GOT3 (cell line): Measurements from ENCODE around the gene SKI.
"Not testable (repeated sequence)": the region's sequence is repeated elsewhere in the genome, so short reads cannot be mapped to it uniquely, and the experiment has no call there.

Source experiments
- DNase-seq: peaks from one replicate; lab custom pipeline; 2025; ENCODE audit warnings: mixed read lengths; lab: John Stamatoyannopoulos, UW

Gene SKI

DNA sequence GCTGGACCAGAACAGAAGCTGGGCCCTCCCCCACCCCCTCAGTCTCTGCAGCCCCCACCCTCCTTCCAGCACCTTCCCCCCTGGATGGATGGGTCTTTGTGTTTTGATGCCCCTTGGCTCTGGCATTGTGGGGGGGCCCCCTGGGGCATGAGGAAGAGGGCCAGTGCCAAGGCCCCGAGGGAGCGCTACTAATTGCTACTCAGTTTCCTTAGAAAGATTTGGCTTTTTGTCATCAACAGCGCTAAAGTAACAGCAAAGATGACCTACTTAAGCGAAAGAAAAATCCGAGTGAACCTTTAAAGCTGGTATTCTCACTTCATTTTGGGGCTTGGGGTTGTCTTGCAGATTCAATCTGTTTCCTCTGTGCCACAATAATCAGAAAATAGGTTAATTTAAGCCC lies 63.5 kb downstream of the SKI start:
- no peak for DNase-seq

DNA sequence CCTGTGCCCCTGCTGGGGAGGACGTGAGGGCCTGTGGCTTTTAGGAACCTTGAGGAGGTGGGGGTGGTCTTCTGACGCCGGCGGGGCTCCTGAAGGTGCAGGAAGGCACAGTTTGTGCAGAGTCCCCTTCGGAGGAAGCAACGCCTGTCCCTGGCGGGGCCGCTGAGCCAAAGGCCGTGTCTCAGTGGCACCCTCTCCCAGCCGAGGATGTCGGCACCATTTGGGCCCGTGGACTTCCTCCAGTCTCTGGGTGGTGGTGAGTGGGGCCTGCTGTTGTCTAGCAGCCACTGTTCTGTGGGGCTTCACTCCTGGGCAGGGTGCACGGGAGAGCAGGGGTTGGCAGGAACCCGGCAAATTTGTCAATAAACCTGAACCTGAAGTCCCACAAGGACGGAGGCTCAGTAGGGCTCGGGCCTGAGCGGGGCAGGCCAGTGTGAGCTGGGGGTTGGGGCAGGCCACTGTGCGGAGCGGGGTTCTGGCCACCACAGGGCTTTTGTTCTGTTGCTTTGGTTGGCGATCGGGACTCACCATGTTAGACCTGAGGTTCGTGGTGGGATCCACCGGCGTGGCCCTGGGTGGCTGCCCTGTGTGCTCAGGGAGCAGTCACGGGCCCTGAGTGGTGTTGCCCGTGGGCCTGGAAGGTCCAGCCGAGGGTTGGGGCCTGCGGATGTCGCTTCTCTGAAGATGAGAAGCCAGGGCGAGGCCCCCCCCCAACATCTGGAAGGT lies 64.8 kb downstream of the SKI start:
- DNase-seq: no peak

DNA sequence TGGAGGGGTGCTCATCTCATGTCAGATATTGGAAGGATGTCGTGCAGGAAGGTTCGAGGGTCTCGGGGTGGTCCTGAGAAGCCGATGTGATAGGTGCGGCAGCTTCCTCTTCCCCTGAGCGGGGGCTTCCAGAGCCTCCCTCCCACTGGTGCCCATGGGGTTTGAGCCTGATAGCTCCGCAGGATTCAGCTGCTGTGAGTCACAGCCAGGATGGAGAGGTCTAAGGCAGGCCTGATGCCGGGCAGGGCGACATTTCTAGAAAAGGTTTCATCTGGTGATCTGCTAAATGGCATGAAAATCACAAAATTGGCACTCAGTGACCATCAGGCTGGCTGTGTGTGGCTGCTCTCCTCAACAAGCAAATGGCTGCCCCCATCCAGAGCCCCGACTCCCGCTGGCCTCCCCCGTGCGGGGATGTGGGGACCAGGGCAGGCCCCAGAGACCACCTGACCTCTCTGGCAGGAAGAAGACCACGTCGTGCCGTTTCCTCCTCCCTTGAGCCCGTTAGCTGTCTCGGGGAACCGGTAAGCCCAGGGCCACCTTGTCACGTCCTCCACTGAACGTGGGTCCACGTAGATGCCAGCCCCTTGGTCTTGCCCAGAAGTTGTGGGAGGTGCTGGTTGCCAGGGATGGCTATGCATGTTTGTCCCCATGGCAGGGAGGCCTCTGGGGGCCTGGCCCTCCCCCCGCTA lies 66.1 kb downstream of the SKI start:
- no peak for DNase-seq

DNA sequence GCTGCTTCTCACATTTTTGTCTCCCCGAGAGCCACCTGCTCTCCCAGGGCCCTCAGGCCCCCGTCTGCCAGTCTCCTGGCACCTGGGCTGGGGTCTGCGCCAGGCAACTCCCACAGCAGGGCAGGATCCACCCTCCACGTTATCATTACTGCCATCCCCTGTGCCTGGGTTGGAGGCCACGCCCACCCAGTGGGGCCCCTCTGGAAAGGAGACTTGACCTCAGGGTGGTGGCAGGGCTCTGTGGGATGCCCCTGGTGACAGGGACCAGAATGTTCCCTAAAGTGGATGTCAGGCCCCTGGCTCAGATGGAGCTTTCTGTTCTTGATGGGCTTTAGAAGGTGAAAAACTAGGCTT lies 66.6 kb downstream of the SKI start:
- DNase-seq: no peak

DNA sequence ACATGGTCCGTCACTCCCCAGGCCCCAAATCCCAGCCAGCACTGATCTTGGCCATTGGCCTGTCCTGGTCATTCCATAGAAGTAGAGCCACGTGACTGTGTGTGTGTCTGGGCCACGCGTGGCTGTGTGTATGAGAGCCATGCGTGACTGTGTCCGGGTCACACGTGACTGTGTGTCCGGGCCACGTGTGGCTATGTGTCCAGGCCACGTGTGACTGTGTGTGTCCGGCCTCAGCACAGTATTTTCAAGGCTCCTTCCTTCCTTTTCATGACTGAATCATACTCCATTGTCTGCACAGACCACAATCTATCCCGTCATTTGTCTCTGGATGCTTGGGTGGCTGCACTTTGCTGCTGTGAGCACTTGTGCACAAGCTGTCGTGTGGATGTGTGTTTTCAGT lies 67.4 kb downstream of the SKI start:
- no peak for DNase-seq

DNA sequence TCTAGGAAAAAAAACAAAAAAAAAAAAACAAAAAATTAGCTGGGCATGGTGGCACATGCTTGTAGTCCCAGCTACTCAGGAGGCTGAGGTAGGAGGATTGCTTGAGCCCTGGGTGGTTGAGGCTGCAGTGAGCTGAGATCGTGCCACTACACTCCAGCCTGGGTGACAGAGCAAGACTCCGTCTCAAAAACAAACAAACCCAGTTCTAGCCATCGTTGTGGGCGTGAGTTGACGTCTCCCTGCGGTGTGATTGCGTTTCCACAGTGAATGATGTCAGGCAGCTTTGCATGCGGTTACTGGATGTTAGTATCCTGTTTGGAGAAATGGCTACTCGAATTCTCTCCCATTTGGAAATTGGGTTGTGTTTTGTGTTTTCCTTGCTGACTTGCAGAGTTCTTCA lies 68.1 kb downstream of the SKI start:
- not testable (repeated sequence) for DNase-seq

DNA sequence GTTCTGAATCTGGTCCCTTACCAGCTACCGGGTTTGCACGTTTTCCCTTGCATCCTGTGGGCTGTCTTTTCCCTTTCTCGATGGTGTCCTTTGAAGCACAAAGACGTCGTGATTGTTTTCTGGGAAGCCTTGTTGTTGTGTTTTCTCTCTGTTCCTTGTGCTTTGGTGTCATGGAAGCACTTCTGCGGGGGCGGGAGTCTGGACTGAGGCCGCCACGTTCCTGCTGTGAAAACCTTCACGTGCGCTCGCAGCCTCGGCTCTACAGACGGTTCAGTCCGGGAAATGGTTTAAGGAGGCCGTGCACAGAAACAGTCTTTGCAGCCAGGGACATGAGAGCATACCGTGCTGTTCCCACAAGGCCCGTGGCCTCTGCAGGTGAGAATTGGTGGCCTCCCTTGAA lies 68.5 kb downstream of the SKI start:
- no peak for DNase-seq

DNA sequence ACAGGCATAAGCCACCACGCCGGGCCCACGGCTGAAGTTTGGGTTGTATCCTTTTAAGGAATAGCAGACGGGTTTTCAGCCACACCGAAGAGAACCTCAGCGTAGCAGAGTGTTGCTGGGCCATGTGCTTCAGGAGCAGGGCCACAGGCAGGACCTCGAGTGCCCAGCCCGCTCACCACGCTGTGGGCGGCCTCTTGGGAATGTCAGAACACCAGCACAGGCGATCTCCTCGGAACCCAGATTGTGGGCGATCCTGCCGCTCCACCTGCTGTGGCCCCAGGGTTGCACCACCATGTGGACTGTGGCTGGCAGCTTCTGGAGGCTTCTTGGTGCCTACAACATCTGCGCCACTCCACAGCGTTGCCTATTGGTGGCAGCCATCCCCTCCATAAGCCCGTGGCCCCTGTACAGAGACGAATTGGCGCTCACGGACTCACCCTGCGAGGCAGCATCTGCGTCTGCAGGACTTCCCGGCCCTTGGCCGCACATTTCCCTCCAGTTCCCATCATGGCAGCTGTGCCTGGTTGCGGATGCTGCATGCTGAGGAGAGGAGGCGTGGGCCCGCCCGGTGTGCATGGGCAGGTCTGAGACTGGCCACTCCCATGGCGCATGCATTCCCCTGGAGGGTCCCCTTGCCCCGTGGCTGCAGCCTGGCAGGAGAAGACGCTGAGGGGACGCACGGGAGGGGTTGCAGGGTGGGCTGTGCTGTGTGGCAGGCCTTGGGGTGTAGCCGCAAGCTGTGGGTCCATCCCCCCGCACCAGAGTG lies 69.3 kb downstream of the SKI start:
- DNase-seq: no peak

DNA sequence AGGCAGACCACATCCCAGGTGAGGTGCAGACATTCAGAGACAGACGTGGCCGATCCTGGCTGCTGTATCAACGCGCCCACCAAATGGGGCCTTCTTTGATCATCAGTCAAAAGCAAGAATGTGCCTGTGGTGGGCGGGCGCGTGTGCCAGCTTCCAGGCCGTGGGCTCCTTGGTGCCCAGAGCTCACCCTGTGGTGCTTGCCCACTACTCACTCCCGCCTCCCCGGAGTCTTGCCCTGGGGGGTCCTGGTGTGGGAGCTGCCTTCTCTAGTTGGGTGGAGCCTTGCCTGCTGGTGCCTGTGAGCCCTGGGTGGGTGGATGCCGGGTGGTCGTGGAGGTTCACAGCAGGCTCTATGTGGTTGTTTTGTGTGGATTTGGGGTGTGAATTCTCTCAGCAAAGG lies 70.6 kb downstream of the SKI start:
- DNase-seq: no peak

DNA sequence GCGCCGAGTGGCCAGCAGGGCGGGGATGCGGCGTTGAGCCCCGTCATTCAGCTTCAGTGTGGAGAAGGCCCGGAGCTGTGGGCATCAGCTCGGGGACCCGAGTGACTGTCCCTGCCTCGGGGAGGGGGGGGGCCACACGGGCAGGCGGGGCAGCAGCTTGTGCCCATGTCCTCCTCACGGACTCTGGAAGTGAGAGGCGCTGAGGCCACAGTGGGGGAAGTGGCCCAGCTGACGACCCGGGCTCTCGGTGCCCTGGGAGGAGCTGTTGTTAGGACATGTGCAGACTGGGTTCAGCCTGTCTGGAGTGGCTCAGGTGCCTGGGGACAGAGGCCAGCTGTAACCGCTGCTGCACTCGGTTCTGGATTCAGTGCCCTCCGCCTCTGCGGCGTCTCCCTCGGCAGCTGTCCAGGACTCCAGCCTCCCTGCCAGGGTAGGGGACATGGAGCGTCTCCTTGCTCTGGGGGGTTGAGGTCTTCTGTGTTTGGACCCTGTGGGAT lies 71.1 kb downstream of the SKI start:
- DNase-seq: no peak

DNA sequence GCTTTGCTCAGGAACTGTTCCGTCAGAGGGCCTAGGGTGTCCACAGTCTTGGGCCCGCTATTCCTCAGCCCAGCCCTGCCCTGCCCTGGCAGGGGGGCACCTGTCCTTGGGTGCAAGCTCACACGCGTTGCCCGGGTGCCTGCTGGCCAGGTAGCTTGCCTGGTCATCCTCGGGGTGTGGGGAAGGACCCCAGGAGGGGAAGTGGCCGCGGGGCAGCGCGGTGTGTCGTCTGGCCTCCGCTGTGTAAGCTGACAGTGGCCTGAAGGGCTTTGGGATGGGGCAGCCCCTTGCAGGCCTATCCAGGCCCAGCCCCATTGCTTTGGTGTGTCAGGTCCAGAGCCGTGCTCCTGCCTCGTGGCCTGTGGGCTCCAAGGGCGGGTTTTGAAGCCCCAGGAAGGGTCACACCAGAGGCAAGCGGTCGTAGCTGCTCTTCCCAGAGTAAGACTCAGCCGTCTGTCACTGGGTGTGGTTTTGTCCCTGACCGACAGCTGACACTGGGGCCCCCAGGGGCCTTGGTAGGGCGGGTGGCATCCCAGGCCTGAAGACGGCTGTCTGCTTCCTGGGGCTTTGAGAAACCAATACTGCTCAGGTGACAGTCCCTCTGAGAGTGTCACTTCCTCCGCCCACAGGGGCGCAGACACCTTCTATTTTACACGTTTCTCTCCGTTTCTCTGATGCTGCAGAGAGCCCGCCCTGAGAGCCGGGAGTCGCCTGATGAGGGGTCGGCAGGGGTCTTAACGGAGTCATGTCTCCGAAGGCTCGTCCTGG lies 72.1 kb downstream of the SKI start:
- DNase-seq: no peak

DNA sequence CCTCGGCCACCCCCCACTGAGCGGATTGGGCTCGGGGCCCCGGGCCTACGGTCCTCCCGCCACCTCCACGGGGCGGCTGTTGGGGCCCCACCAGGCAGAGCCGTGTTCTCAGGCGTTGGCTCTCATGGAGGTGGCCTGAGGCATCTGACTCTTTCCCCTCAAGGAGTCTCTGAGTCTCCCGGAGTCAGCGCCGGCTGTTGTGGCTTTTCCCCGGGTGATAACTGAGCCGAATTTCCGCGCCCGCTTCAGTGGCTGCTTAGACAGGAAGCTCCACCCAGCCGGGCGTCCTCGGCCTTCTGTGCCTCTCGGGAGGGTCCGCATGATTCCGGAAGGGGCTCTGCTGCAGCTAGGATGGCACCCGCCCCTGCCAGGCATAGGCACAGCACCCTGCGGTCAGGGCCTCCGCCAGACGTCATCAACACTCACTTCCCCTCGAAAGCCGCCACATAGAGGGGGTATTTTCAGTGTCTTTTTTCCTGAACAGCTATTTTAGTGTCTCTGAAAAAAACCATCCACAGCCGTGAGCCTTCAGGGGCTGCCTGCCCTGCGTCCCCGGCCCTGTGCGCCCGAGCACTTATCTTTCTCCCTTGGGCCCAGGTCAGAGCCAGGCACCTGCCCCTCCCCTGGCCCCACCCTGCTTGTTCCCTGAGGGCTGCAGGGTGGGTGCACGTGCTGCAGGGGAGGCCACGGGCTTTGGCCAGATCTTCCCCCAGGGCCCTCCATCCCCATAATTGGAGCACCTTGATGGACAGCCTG lies 72.9 kb downstream of the SKI start:
- no peak for DNase-seq

DNA sequence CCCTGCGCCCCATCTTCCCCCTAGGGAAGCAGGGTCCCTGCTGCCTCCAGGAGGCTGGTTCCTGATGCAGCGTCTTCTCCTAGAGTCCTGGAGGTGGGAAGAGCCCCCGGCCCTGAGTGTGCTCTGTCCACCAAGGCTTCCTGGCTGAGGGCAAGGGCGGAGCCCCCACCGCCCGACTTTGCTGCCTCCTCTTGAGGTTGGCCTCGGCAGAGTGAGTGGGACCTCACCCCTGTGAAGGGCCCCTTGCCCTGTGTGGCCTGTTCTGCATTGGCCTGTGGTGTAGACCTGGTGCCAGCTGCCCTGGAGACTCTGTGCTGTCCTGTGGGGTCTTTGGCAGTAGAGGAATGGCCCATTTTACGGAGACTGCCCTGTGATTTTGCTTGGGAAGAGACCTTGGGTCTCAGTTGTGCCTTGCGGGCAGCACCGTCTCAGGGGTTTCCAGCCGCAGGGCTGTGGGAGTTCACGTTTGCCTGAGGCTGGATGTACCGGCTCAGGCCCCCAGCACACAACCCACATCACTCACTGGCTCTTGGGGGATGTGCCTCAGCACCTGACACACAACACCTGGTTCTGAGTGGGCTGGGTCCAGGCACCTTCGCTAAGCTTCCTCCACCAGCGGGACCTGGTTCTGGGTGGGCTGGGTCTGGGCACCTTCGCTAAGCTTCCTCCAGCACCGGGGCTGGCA lies 73.6 kb downstream of the SKI start:
- no peak for DNase-seq

DNA sequence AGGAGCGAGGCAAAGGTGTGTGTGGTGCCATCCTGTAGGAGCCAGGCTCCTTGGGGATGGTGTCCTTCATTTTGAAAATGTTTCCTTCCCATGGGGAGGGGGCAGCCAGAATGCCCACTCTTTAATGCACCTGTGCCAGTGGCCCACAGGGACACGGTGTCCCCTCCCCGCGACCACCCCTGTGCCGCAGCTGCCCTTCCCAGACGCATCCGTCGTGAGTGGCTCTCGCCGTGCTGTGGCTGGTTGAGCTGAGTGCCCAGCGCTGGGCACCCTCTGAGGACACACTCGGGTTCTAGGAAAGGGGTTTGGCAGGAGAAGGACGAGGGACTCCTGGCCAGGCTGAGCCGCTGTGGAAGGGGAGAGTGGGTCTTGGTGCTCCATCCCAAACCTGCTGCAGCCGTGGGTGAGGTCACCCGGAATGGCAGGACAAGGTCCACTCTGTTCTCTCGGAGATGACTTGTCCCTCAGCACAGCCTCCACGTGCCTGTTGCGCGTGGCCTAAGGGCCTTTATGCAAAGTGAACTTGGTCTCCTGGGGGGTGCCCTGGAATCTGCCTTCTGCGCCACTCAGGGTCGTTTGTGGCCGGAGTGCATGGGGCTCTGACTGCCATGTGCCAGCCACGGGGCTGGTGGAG lies 74.3 kb downstream of the SKI start:
- DNase-seq: no peak

DNA sequence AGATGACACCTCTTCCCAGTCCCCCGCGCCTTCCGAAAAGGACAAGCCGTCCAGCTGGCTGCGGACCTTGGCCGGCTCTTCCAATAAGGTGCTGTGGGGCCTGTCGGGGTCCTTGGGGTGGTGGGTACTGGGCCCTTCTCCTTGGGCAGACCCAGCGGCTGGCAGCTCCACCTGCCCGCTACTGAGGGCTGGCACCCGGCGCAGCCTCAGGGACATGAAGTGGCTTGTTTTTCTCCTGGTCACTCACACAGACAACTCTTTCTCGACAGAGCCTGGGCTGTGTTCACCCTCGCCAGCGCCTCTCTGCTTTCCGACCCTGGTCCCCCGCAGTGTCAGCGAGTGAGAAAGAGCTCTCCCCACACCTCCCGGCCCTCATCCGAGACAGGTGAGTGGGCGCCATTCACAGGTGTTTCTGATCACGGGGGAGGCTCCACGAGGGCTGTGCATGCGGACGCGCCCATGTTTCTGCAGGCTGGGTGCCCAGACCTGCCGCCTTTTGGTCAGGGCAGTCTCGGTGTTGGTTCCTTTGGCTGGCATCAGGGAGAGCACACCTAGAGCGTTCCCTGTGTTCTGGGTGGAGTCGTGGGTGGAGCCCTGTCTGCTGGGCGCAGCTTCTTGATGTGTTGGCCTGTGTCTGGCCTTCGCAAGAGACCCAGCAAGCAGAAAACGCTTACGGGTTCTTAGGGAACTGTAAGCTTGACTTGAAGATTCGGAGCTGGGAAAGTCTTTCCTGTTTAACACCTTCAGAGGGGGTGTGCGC lies 75.1 kb downstream of the SKI start:
- no peak for DNase-seq

DNA sequence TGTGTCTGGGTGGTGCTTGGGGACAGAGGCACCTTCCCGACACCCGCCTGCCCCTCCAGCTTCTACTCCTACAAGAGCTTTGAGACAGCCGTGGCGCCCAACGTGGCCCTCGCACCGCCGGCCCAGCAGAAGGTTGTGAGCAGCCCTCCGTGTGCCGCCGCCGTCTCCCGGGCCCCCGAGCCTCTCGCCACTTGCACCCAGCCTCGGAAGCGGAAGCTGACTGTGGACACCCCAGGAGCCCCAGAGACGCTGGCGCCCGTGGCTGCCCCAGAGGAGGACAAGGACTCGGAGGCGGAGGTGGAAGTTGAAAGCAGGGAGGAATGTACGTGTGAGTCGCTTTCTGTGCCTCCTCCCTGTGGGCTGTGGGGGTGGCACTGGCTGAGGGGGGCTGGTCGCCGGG lies 75.7 kb downstream of the SKI start:
- DNase-seq: no peak

DNA sequence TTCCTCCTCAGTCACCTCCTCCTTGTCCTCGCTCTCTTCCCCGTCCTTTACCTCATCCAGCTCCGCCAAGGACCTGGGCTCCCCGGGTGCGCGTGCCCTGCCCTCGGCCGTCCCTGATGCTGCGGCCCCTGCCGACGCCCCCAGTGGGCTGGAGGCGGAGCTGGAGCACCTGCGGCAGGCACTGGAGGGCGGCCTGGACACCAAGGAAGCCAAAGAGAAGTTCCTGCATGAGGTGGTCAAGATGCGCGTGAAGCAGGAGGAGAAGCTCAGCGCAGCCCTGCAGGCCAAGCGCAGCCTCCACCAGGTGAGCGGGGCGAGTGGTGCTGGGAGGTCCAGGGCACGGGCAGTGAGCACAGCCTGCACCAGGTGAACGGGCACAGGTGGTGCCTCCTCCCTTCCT lies 76.2 kb downstream of the SKI start:
- DNase-seq: no peak

DNA sequence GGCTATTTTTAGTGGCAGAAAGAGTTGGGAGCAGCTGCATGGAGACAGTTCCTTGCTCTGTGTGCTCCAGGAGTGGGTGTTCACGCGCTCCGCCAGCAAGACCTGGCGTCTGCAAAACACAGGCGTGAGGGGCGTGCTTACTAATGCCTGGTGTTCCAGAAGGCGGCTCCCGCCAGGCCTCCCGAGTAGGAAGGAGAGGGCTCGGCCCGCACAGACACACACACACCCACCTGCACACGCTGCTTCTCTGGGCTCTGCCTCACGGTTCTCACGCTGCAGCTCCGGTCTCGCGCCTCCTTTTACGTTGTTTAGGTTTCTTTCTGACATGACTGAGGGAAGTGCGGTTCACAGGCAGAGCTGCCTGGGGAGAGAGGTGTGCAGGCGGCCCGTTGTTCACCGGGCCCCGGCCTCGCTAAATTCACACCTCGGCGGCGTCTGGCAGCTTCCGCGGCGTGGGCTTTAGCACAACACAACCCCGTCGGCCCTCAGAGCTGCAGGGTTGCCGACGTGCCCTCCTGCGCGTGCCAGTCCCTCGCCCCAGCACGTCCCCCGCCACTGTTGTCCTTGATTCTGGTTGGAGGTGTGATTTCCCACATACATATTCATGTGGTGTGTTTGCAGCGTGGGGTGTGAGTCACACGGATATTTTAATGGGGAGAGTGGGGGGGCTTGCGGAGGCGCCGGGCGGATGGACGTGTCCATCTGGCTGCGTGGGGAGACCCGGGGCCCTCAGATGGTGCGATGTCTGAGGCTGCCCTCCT lies 77.0 kb downstream of the SKI start:
- no peak for DNase-seq
